ENCODE measurements around the gene MFGE8.

DNA sequence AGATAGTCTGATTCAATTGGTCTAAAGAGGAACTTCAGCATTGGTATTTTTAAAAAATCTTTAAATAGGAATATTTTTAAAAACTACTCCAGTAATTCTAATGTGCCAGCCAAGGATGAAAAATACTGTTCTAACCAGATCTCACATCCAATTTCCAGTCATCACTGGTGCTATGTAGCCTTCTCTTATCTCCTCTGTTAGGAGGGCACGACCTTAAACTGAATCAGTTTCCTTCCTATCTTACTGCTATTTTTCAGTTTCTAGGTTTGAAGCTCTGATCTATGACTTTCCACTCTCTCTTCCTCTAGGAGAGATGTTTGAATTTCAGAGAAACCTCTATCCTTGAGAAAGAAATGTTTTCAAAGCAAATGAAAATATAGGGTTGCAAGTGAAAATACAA is 49.8 kb downstream of the MFGE8 start:
- TF ChIP-seq, protein P1, sequence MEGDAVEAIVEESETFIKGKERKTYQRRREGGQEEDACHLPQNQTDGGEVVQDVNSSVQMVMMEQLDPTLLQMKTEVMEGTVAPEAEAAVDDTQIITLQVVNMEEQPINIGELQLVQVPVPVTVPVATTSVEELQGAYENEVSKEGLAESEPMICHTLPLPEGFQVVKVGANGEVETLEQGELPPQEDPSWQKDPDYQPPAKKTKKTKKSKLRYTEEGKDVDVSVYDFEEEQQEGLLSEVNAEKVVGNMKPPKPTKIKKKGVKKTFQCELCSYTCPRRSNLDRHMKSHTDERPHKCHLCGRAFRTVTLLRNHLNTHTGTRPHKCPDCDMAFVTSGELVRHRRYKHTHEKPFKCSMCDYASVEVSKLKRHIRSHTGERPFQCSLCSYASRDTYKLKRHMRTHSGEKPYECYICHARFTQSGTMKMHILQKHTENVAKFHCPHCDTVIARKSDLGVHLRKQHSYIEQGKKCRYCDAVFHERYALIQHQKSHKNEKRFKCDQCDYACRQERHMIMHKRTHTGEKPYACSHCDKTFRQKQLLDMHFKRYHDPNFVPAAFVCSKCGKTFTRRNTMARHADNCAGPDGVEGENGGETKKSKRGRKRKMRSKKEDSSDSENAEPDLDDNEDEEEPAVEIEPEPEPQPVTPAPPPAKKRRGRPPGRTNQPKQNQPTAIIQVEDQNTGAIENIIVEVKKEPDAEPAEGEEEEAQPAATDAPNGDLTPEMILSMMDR (IDR thresholded peaks at IDR 0.05) = no peak
- no peak for TF ChIP-seq POLR2A (IDR thresholded peaks at IDR 0.05)

Measured in Peyer's patch (tissue), 4 donors.